HG03064 (cell line): ENCODE measurements around the gene PDCD1LG2.
A peak's percentile ranks its signal among the peaks of the same experiment; 100 is the strongest.
"Not testable (repeated sequence)": the region's sequence is repeated elsewhere in the genome, so short reads cannot be mapped to it uniquely, and the experiment has no call there.

ENCODE experiments used
- ATAC-seq: cut with Tn5 transposase; IDR thresholded peaks from one replicate; pipeline ENCODE4 v1.9.1; 2021; ENCODE audit warnings: low read depth; ENCODE audit not compliant: unreplicated experiment

The PDCD1LG2 gene

GRCh38 chr9:5493679-5494511 lies 16.4 kb upstream of the PDCD1LG2 start:
- ATAC-seq, result peak; percentile 75

GRCh38 chr9:5494765-5495164 lies 15.6 kb upstream of the PDCD1LG2 start:
- ATAC-seq, result not testable (repeated sequence)

GRCh38 chr9:5499157-5499556 lies 11.2 kb upstream of the PDCD1LG2 start:
- no peak for ATAC-seq

DNA sequence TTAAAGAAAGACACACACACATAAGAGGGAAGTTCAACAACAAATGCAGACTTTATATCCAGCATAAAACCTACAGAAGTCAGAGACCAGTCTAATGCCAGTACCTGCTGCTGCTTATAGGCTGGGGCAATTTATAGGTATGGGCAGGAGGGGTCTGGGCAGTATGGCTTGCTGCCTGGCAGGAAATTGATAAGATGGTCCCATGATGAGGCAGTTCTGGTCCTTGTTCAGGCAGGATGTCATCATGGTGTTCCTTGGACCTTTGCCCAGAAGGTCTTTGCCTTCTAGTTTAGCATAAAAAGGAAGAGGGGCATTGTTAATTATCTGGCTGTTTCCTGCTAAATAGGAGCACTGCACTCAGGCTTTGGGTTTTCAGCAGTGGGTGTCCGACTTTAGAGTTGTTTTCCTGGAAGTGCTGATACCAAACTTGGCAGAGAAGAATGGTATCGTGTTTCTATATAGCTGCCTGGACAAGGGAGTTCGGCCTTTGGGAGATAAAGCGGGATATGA lies 10.4 kb upstream of the PDCD1LG2 start:
- no peak for ATAC-seq

GRCh38 chr9:5500441-5501235 lies 9.7 kb upstream of the PDCD1LG2 start:
- no peak for ATAC-seq

- no peak for ATAC-seq
These were observed 7.8 kb upstream of the PDCD1LG2 start for GRCh38 chr9:5502553-5502952.

GRCh38 chr9:5509573-5509972 lies 758 bp upstream of the PDCD1LG2 start:
- ATAC-seq, result no peak

GRCh38 chr9:5510989-5511388 lies 658 bp downstream of the PDCD1LG2 start:
- no peak for ATAC-seq

DNA sequence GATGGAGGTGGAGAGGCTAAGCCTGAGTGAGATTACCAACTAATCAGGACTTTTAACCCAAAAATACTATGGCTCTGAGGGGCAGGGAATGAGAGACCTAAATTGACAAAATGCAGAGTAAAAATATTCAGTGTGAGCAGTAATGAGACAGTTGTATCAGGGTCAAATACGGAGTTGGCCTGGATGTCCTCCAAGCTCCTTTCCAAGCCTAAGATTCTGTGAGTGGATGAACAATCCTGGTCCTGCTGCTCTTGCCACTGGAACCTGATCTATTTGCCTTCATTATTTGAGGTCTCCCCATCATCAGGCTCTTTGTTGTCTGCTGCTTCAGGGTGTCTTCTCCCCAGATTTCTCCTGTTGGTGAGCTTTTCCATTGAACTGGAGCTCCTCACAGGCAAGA lies 1.1 kb downstream of the PDCD1LG2 start:
- no peak for ATAC-seq

- no peak for ATAC-seq
These were observed 1.7 kb downstream of the PDCD1LG2 start for GRCh38 chr9:5511935-5512580.

DNA sequence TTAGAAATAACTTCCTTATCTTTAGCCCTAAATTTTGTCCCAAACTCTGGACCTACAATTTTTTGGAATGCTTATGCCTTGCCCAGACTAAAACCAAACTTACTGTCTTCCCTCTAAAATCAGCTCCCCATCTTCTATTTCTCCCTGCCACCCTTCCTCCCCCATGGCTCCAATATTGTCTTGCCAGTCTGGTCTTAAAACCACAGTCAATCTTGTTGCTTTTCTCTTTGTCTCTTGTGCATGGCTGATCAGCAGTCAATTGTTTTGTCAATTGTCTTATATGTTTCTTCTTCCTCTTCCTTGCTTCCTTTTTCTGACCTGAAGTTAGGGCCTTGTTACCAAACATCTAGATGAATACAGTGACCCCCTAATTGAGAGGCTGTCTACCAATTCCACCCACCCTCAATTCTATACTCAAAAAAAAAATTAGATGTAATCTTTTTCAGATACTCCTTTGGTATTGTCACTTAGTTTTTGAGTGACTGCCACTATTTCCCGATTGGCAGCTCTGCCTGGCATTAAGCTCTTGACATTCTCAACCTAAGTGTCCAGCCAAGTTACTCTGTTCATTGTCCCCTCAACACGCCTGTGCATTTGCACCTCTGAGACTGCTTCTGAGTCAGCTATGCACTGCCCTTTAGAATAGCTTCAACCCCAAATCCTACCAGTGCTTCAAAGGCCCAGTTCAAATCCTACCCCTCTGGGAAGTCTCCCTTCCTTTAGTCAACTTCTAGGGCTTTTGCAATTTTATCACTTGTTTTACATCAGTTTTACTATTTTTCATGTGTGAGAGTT lies 2.5 kb downstream of the PDCD1LG2 start:
- no peak for ATAC-seq

GRCh38 chr9:5513966-5514616 lies 3.8 kb downstream of the PDCD1LG2 start:
- ATAC-seq, result no peak

- ATAC-seq, result no peak
These were observed 4.4 kb downstream of the PDCD1LG2 start for GRCh38 chr9:5514617-5515260.

- no peak for ATAC-seq
These were observed 4.9 kb downstream of the PDCD1LG2 start for GRCh38 chr9:5515261-5515650.

- no peak for ATAC-seq
These were observed 6.3 kb downstream of the PDCD1LG2 start for GRCh38 chr9:5516453-5517220.

GRCh38 chr9:5518171-5518936 lies 8.0 kb downstream of the PDCD1LG2 start:
- ATAC-seq, result peak; percentile 51

- peak; percentile 14 for ATAC-seq
These were observed 8.6 kb downstream of the PDCD1LG2 start for GRCh38 chr9:5518937-5519319.

GRCh38 chr9:5524090-5524489 lies 13.8 kb downstream of the PDCD1LG2 start:
- ATAC-seq, result no peak
